ENCODE measurements around the gene CTDSPL. TPM values are rescaled to one million over a fixed set of nuclear protein-coding genes. Genes with fewer than 3 reads are reported as not detected.
"Not testable (repeated sequence)": the region's sequence is repeated elsewhere in the genome, so short reads cannot be mapped to it uniquely, and the experiment has no call there.

The CTDSPL gene
- total RNA-seq, 1 experiment from 2014 or later = not detected

DNA sequence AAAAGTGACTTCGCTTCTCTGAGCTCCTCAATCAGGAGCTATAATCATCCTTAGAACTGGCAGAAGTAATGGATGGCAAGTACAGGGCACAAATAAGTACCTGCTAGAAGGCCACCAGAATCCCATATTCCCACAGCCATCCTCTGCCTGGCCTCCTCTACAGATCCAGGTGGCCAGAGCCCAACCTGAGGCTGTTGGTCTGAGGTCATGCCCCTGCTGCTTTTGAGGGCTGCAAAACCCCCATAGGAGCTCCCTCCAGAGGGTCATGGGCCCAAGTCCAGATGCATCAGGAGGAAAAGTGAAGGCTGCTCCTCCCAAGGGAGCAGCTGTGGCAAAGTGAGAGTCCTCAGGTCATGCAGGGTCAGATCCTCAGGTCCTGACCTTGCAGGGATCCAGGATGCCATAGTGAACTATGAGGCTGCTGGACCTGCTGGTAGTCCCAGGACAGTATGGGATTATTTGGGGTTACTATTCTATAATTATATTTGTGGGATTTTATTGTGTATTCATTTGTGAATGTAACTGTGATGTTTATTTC, 170.7 kb downstream of the CTDSPL start:
- no peaks in the 10 kb centered on the region for H3K4me1 ChIP-seq (ENCODE audit: low read length)
- H3K27me3 ChIP-seq (ENCODE audit: low read length) = no peaks in the 10 kb centered on the region
- no peak for DNase-seq
- no peak overlapping the region for H3K4me2 ChIP-seq (ENCODE audit: low read depth, low read length, poor library complexity, severe bottlenecking)
- H3K9me2 ChIP-seq (replicated peaks; ENCODE audit: insufficient read depth, low read length) = no peaks in the 10 kb centered on the region
- H3K4me3 ChIP-seq (ENCODE audit: low read length) = no peak overlapping the region
- no peaks in the 10 kb centered on the region for H3K79me2 ChIP-seq (ENCODE audit: low read length)
- no peaks in the 10 kb centered on the region for H3K9me3 ChIP-seq (ENCODE audit: low read length)
- no peak overlapping the region for H2AFZ ChIP-seq (ENCODE audit: low read length)
- H4K20me1 ChIP-seq (ENCODE audit: insufficient read depth, low read depth, low read length) = 0 out of 2 replicates have a peak, but pooled peaks cover 3% of the 10 kb centered on the region
- no peaks in the 10 kb centered on the region for H3K36me3 ChIP-seq (ENCODE audit: insufficient read depth, low read length)
- H3K27ac ChIP-seq (ENCODE audit: low read length) = no peak overlapping the region
- H3K9ac ChIP-seq (ENCODE audit: low read length) = no peak overlapping the region

DNA sequence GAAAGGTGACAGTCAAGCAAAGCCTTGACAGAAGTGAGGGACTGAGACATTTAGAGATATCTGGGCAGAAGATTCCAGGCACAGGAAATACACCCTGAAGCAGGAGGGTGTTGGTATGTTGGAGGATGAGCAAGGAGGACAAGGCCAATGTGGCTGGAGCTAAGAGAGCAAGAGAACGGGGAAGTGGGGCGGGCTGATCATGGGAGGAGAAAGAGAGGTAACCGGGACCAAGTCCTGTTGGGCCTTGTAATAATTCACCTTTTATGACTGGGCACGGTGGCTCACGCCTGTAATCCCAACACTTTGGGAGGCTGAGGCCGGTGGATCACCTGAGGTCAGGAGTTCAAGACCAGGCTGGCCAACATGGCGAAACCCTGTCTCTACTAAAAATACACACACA, 171.9 kb downstream of the CTDSPL start:
- not testable (repeated sequence) for H3K79me2 ChIP-seq (ENCODE audit: low read length); H3K27ac ChIP-seq (ENCODE audit: low read length); H3K4me3 ChIP-seq (ENCODE audit: low read length); H3K36me3 ChIP-seq (ENCODE audit: insufficient read depth, low read length); H3K4me2 ChIP-seq (ENCODE audit: low read depth, low read length, poor library complexity, severe bottlenecking); DNase-seq; H3K9me2 ChIP-seq (replicated peaks; ENCODE audit: insufficient read depth, low read length); H3K4me1 ChIP-seq (ENCODE audit: low read length); H3K9ac ChIP-seq (ENCODE audit: low read length); H2AFZ ChIP-seq (ENCODE audit: low read length); H3K9me3 ChIP-seq (ENCODE audit: low read length); H4K20me1 ChIP-seq (ENCODE audit: insufficient read depth, low read depth, low read length); H3K27me3 ChIP-seq (ENCODE audit: low read length)

Small RNA genes within 50 kb of the gene (small RNA-seq; reads per million reads assigned to genes)
- 0.12 reads per million for gene MIR26A1
- not detected for gene RF00019

Other genes with a start within 250 kb of the CTDSPL start
- 9.7 and 19.9 TPM in 2 replicates for gene VILL, start 128.9 kb downstream of the CTDSPL start, total RNA-seq (2014; rRNA removed; shearing (Covaris generic); ENCODE audit: low replicate concordance)
- 0.89 and 2.2 TPM in 2 replicates for gene PLCD1, start 167.8 kb downstream of the CTDSPL start, total RNA-seq (2014; rRNA removed; shearing (Covaris generic); ENCODE audit: low replicate concordance)
- gene DLEC1, start 177.3 kb downstream of the CTDSPL start, total RNA-seq (2014; rRNA removed; shearing (Covaris generic); ENCODE audit: low replicate concordance) = not detected in 2 replicates

All from Karpas-422 (cell line).